ENCODE measurements around the gene SPRY2.

DNA sequence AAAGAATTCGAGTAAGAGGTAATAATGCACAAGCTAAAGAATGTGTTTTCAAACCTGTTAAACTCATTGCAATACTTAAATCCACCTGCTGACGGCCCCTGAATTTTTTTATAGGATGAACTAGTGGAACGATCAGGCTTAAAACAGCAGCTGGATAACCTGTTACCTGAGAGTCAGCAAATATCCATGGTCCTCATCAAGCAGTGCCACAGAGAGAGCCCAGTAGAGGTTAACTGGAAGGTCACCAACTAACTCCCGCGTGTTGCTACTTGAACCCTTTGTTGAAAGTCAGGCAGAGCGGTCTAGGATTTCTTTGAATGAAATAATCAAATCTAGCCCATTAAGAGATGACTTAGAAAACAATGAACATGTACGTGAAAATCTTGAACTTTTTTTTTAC, 47.6 kb upstream of the SPRY2 start:
- no peak for TF ChIP-seq EP300 (IDR thresholded peaks at IDR 0.05)
- TF ChIP-seq POLR2AphosphoS5 (IDR thresholded peaks at IDR 0.05), result no peak

All from suprapubic skin (tissue), 4 donors.